Mammary microvascular endothelial cell (primary cell): ENCODE data around the gene DUSP6. TPM values are rescaled to one million over a fixed set of nuclear protein-coding genes. Genes with fewer than 3 reads are reported as not detected.

Experiments
- total RNA-seq: library from RNA; depleted of rRNA; stranded (reverse); fragments of >200 nt; gene quantifications from 2 replicates; pipeline ENCODE4 v1.2.3, GENCODE V29; 2015

The DUSP6 gene, protein sequence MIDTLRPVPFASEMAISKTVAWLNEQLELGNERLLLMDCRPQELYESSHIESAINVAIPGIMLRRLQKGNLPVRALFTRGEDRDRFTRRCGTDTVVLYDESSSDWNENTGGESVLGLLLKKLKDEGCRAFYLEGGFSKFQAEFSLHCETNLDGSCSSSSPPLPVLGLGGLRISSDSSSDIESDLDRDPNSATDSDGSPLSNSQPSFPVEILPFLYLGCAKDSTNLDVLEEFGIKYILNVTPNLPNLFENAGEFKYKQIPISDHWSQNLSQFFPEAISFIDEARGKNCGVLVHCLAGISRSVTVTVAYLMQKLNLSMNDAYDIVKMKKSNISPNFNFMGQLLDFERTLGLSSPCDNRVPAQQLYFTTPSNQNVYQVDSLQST
- 98.1 and 105 TPM in 2 replicates for total RNA-seq

DNA sequence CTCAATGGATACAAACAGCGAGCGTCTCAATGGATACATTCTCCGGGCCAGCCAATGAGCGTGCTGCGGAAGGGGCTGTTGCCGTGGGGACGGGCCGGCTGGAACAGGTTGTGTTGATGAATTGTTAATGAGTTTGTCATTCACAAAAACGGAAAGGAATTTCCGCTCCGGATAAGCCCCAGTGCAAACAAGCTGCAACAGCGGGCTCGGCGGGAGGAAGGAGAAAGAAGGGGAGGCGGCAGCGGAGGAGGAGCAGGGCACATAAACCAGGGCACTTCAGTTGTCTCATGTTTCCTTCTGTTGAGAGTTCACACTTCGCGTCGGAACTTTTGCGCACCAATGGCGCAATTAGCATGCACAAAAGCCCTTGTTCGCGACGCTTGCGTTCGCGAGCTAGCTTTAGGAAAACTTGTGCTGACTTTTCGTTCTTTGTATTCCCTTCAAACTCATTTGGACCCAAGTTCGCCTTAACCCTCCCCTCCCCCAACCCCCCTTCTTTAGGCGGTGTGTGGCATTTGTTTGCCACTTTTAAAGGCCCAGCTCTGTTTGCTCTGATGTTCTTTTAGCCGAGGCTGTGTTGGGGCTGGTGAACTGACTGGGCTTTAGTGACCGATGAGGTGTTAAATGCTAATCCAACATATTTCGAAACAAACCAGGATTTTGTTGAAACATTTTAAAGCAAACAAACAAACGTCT lies at the start of gene DUSP6:
TSS of gene DUSP6 (minus strand) at position 10 of the 696 bp plus-strand sequence. CDS start 462 bp downstream, outside the sequence.

Other genes with a start within 250 kb of the DUSP6 start
- gene GALNT4, start 172.3 kb upstream of the DUSP6 start, total RNA-seq: 9.3 and 11.1 TPM in 2 replicates
- gene POC1B, start 173.5 kb upstream of the DUSP6 start, total RNA-seq: 11.2 and 13.5 TPM in 2 replicates